T-helper 1 cell treated with Interleukin-12 subunit alpha and Interleukin-12 subunit beta and Interleukin-4 antibody, amounts not matched to agents 30 μg/mL and 1 μg/mL, for 36 hours (primary cell): Measurements from ENCODE around the gene UNC119B.

Source experiments
- H3K27ac Mint-ChIP-seq: one replicate; pipeline ENCODE4 v1.8.0; 2021; ENCODE audit warnings: mild to moderate bottlenecking, mixed read lengths
- H3K27me3 Mint-ChIP-seq: one replicate; pipeline ENCODE4 v1.8.0; 2021; ENCODE audit warnings: low read depth, mixed read lengths
- H3K36me3 Mint-ChIP-seq: one replicate; pipeline ENCODE4 v1.8.0; 2021; ENCODE audit warnings: low read depth, mixed read lengths
- H3K4me1 Mint-ChIP-seq: one replicate; pipeline ENCODE4 v1.8.0; 2021; ENCODE audit warnings: low read depth, mixed read lengths
- H3K4me3 Mint-ChIP-seq: one replicate; pipeline ENCODE4 v1.8.0; 2021; ENCODE audit warnings: mild to moderate bottlenecking, moderate library complexity, mixed read lengths
- H3K9me3 Mint-ChIP-seq: one replicate; pipeline ENCODE4 v1.8.0; 2021; ENCODE audit warnings: mixed read lengths

Gene UNC119B

DNA sequence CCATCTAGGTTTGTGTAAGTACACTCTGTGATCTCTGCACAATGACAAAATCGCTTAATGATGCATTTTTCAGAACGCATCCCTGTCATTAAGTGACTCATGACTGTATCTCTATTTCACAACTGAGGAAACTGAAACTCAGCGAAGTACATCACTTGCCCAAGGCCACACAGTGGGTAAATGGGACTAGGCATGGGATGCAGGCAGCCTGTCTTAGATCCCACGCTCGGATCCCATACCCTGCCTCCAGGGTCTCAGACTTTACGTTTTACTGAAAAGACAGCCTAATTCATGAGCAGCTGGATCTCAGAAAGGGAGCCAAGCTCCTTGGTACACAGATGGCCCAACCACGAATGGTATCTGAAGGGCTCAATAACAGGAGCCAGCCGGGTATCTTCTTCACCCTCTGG lies 25.7 kb upstream of the UNC119B start:
- Mint-ChIP-seq H3K36me3 (peaks cover 2% of the 10 kb centered on the region), H3K27ac (peak overlapping the region; percentile 2), H3K9me3 (no peaks in the 10 kb centered on the region), H3K27me3 (no peaks in the 10 kb centered on the region), H3K4me3 (no peak overlapping the region), H3K4me1 (peaks cover 24% of the 10 kb centered on the region)

- Mint-ChIP-seq H3K4me3 (peak overlapping the region; percentile 92), H3K36me3 (peaks cover 2% of the 10 kb centered on the region), H3K27ac (peak overlapping the region; percentile 50), H3K9me3 (no peaks in the 10 kb centered on the region), H3K27me3 (no peaks in the 10 kb centered on the region), H3K4me1 (peaks cover 29% of the 10 kb centered on the region)
Measured at GRCh38 chr12:120685522-120685921, 24.7 kb upstream of the UNC119B start.

DNA sequence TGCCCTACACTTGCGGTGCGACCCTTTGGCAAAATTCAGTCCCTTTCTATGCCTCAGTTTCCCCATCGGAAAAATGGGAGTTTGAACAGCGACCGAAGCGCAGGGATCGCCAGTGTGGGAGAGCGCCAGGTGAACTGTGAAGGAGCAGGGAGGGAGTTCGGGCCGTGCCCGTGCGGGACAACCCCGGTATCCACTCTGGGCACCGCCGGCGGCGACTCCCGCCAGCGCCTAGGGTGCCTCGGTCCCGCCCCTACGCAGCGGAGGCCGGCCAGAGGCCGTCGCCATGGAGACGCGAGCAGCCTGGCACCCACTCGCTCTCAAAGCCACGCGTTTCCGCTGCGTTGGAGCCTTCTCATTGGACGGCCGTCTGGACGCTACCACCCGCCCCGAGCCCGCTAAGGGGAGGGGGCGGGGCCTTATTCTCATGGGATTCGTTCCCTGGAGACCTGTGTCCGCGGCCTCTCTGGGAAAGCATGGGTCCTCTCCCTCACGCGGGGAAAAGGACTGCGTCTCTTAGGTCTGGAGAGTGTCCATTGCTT lies 24.0 kb upstream of the UNC119B start:
- H3K9me3 Mint-ChIP-seq: no peaks in the 10 kb centered on the region
- no peaks in the 10 kb centered on the region for H3K27me3 Mint-ChIP-seq
- peak overlapping the region; percentile 93 for H3K27ac Mint-ChIP-seq
- H3K4me3 Mint-ChIP-seq: peak overlapping the region; percentile 92
- peaks cover 5% of the 10 kb centered on the region for H3K36me3 Mint-ChIP-seq
- H3K4me1 Mint-ChIP-seq: peaks cover 36% of the 10 kb centered on the region

DNA sequence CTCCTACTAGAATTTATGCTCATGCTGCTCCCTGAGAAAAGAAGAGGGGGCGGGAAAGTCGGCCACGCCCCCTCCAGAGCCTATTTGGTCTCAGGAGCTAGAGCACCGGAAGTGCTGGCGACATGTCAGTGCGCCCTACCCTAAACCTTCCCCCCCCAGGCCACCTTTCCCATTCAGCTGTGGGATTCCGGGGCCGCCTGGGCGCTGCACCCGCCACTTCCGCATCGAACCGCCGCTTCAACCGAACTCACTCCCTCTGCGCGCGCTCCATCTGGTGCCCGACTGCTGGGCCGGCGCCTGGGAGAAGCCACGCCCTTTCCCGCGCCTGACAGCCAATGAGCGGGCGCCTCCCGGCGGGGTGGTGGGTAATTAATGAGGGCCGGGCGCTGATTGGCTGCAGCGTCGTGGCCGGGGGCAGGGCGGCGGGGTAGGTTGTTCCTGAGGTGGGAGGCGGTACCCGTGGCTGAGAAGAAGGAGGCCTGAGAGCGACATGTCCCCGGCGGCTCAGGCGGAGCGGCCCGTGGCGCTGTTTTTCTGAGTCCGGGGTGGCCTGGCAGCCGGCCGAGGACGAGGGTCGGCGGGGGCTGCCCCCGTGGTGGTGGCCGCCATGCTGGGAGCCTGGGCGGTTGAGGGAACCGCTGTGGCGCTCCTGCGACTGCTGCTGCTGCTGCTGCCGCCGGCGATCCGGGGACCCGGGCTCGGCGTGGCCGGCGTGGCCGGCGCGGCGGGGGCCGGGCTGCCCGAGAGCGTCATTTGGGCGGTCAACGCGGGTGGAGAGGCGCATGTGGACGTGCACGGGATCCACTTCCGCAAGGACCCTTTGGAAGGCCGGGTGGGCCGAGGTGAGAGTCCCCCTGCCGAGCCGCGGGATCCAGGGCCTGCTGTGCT lies 23.3 kb upstream of the UNC119B start, which contains the start of gene MLEC:
MLEC (plus strand) TSS at position 460 of the 888 bp plus-strand sequence; CDS start at position 608, 148 bp downstream.
- peak within 1 kb of the TSS; percentile 93 for H3K27ac Mint-ChIP-seq
- H3K27me3 Mint-ChIP-seq: no peaks in the 10 kb centered on the region

DNA sequence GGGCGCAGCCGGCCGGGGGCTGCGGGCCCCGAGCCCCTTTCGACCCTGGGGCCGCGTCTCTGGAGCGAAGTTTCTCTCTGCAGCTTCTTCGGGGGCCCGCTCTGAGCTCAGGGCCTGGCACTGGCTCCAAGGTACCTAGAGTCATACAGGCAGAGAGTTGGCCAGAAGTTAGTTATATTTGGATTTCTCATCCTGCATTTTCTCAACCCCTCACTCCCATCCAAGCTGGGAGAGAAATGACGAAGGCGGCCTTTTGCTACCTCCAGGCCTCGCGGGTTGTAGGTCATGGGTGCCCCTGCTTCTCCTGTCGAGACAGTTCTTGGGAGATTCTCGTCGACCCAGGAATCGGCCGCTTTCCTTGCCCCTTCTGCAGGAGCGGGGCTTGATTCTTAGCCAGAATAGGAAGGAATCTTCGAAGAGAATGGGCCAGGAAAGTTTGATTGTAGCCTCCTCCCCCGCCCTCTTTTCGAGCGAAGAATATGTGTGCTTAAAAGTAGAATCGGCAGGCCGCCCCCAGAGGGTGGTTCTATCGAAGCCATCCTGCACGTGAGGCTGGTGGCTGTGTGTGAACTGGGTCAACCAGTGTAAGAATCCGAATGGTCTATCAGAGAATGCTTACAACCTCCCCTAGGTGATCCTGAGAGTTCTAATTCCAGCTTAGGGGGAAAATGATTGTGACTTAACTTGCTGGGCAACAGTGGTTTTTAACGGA lies 22.5 kb upstream of the UNC119B start:
- Mint-ChIP-seq H3K36me3 (peaks cover 9% of the 10 kb centered on the region), H3K9me3 (no peaks in the 10 kb centered on the region), H3K4me1 (peaks cover 49% of the 10 kb centered on the region), H3K4me3 (peak overlapping the region; percentile 95), H3K27me3 (no peaks in the 10 kb centered on the region), H3K27ac (peak overlapping the region; percentile 79)

More for the DNA sequence above, 23.3 kb upstream of the UNC119B start, which contains the start of gene MLEC:
- Mint-ChIP-seq H3K36me3 (peaks cover 6% of the 10 kb centered on the region), H3K4me3 (peak within 1 kb of the TSS; percentile 95), H3K4me1 (peaks cover 41% of the 10 kb centered on the region), H3K9me3 (no peaks in the 10 kb centered on the region)

DNA sequence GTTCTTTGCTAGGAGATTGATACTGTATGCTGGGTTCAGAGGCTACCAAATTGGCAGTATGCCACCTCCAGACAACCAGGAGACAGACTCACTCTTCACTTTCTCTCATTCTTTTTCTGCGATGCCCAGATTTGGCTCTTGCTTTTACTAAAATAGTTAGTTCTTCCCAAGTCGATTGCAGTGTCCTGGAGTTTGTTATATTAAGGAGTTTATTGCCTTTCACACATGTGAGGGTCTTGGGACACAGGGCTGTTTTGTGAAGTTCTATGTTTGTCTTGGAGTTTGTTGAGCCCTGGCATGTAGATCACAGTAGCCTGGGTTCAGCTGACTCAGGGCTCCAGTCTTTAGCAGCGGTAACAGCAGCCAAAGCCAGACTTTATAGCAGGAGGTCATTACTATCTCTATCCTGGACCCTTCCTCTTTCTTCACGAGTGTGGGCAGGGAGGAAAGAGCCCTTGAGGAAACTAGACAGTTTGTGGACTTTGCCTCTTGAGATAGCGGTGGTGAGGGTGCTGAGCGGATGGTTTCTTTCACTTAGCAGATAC lies 21.7 kb upstream of the UNC119B start:
- H3K36me3 Mint-ChIP-seq: peaks cover 12% of the 10 kb centered on the region
- peak overlapping the region; percentile 79 for H3K27ac Mint-ChIP-seq
- H3K9me3 Mint-ChIP-seq: no peaks in the 10 kb centered on the region
- no peaks in the 10 kb centered on the region for H3K27me3 Mint-ChIP-seq
- peak overlapping the region; percentile 95 for H3K4me3 Mint-ChIP-seq
- peaks cover 54% of the 10 kb centered on the region for H3K4me1 Mint-ChIP-seq

- peaks cover 59% of the 10 kb centered on the region for H3K4me1 Mint-ChIP-seq
- no peaks in the 10 kb centered on the region for H3K9me3 Mint-ChIP-seq
- no peaks in the 10 kb centered on the region for H3K27me3 Mint-ChIP-seq
- H3K36me3 Mint-ChIP-seq: peaks cover 20% of the 10 kb centered on the region
- peak overlapping the region; percentile 95 for H3K4me3 Mint-ChIP-seq
- no peak overlapping the region for H3K27ac Mint-ChIP-seq
Measured at GRCh38 chr12:120689397-120690082, 20.7 kb upstream of the UNC119B start.

- H3K4me3 Mint-ChIP-seq: no peak overlapping the region
- H3K36me3 Mint-ChIP-seq: peaks cover 25% of the 10 kb centered on the region
- peaks cover 56% of the 10 kb centered on the region for H3K4me1 Mint-ChIP-seq
- no peaks in the 10 kb centered on the region for H3K9me3 Mint-ChIP-seq
- no peak overlapping the region for H3K27ac Mint-ChIP-seq
- H3K27me3 Mint-ChIP-seq: no peaks in the 10 kb centered on the region
Measured at GRCh38 chr12:120690083-120690450, 20.2 kb upstream of the UNC119B start.

- Mint-ChIP-seq H3K4me3 (peak overlapping the region; percentile 15), H3K27ac (peak overlapping the region; percentile 46), H3K4me1 (peaks cover 56% of the 10 kb centered on the region)
Measured at GRCh38 chr12:120690978-120691377, 19.3 kb upstream of the UNC119B start.

GRCh38 chr12:120692524-120693033 lies 17.7 kb upstream of the UNC119B start:
- Mint-ChIP-seq H3K27me3 (no peaks in the 10 kb centered on the region), H3K9me3 (no peaks in the 10 kb centered on the region), H3K27ac (peak overlapping the region; percentile 70), H3K36me3 (peaks cover 49% of the 10 kb centered on the region), H3K4me3 (peak overlapping the region; percentile 33), H3K4me1 (peaks cover 57% of the 10 kb centered on the region)

More at GRCh38 chr12:120690978-120691377, 19.3 kb upstream of the UNC119B start:
- no peaks in the 10 kb centered on the region for H3K9me3 Mint-ChIP-seq
- H3K27me3 Mint-ChIP-seq: no peaks in the 10 kb centered on the region
- peaks cover 34% of the 10 kb centered on the region for H3K36me3 Mint-ChIP-seq

GRCh38 chr12:120693848-120694247 lies 16.4 kb upstream of the UNC119B start:
- peak overlapping the region; percentile 37 for H3K27ac Mint-ChIP-seq
- H3K9me3 Mint-ChIP-seq: no peaks in the 10 kb centered on the region
- H3K36me3 Mint-ChIP-seq: peaks cover 49% of the 10 kb centered on the region
- H3K4me1 Mint-ChIP-seq: peaks cover 49% of the 10 kb centered on the region
- H3K4me3 Mint-ChIP-seq: no peak overlapping the region
- H3K27me3 Mint-ChIP-seq: no peaks in the 10 kb centered on the region

GRCh38 chr12:120696626-120697025 lies 13.6 kb upstream of the UNC119B start:
- no peaks in the 10 kb centered on the region for H3K9me3 Mint-ChIP-seq
- H3K27me3 Mint-ChIP-seq: no peaks in the 10 kb centered on the region
- peaks cover 27% of the 10 kb centered on the region for H3K4me1 Mint-ChIP-seq
- H3K27ac Mint-ChIP-seq: no peak overlapping the region
- H3K36me3 Mint-ChIP-seq: peaks cover 51% of the 10 kb centered on the region
- H3K4me3 Mint-ChIP-seq: no peak overlapping the region

DNA sequence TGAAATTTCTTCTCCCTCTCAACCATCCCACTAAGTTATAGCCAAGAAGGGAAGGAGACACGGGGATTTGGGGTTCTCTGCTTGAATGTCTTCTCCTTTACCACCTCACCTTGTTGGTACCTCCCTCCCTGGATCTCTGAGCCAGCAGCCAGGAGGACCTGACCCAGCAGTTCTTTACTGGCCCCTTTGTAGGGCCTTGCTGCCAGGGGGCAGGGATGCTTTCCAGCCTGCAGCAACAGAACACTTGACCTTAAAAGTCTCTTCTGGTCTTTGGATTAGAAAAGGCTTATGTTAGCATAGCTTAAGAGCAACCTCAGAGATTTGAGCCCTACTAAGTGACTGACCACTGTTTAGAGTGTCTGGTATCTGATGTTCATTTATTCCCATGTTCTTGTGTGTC lies 12.9 kb upstream of the UNC119B start:
- Mint-ChIP-seq H3K36me3 (peaks cover 54% of the 10 kb centered on the region), H3K9me3 (no peaks in the 10 kb centered on the region), H3K4me3 (no peak overlapping the region), H3K4me1 (peaks cover 22% of the 10 kb centered on the region), H3K27ac (no peak overlapping the region), H3K27me3 (no peaks in the 10 kb centered on the region)

DNA sequence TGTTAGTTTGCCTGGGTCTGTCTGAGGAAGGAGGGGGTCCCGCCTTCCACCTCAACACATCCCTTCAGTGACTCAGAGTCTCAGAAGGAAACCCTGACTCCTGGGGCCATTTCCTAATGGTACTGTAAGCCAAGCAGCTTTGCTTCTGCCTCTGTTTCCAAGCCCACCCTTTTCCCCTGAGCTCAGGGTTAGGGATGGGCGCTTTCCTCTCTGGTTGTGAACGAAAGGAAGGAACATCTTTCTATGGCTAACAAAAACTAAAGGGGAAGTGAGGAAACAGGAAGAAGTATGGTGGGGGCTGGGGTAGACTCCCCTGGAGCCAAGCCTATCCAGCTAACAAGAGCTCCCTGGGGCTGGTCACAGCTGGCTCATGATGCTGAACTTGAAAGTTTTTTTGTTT lies 11.6 kb upstream of the UNC119B start:
- no peaks in the 10 kb centered on the region for H3K9me3 Mint-ChIP-seq
- no peak overlapping the region for H3K27ac Mint-ChIP-seq
- no peak overlapping the region for H3K4me3 Mint-ChIP-seq
- peaks cover 12% of the 10 kb centered on the region for H3K4me1 Mint-ChIP-seq
- peaks cover 49% of the 10 kb centered on the region for H3K36me3 Mint-ChIP-seq
- no peaks in the 10 kb centered on the region for H3K27me3 Mint-ChIP-seq
